NCI-H1105 (cell line): ENCODE results near the gene MTG2.

Source experiments
- DNase-seq: peaks from one replicate; lab custom pipeline; 2025; lab: John Stamatoyannopoulos, UW

MTG2 gene

DNA sequence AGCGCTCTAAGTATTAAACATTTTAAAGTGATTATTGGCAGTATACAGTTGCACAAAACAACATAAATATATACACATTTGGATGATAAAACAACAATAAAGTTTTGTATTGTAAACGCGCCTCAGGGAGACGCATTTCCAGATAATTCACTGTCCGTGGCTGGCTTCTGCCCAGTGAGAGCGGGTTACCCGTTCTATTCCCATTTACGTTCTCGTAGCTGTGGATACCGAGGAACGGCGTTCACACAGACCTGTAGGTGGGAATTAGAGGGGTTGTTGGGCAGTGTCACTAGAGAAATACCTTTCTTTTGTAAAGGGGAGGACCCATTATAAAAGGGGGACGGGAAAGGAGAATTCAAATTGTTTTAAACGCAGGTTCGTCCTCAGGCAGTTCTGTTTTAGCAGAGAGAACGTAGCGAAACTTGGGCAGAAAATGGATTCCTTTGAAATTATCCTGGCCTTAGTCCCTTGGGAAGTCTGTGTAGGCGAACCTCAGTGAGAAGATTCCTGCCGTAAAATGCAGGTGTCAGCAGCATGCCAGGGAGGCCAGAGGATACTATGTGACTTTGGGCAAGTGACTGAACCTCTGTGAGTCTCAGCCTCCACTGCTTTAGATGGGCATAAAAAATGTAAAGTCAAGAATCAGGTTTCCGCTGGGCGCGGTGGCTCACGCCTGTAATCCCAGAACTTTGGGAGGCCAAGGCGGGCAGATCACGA lies 756 bp downstream of the MTG2 start:
- DNase-seq = no peak

DNA sequence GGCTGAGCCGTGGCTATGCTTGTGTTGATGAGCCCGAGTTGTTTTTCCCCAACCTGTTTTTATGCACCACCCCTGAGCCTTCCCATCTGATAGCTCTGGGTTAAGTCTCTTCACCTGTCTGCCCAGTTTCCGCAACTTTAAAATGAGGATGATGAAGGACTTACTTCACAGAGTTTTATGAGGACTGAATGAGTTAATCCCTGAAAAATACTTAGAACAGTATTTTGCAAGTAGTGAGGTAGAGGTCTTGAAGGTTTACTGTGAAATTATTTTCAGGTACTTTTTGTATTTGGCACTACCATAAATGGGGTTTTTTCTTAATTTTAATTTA lies 3.2 kb downstream of the MTG2 start:
- DNase-seq = no peak

DNA sequence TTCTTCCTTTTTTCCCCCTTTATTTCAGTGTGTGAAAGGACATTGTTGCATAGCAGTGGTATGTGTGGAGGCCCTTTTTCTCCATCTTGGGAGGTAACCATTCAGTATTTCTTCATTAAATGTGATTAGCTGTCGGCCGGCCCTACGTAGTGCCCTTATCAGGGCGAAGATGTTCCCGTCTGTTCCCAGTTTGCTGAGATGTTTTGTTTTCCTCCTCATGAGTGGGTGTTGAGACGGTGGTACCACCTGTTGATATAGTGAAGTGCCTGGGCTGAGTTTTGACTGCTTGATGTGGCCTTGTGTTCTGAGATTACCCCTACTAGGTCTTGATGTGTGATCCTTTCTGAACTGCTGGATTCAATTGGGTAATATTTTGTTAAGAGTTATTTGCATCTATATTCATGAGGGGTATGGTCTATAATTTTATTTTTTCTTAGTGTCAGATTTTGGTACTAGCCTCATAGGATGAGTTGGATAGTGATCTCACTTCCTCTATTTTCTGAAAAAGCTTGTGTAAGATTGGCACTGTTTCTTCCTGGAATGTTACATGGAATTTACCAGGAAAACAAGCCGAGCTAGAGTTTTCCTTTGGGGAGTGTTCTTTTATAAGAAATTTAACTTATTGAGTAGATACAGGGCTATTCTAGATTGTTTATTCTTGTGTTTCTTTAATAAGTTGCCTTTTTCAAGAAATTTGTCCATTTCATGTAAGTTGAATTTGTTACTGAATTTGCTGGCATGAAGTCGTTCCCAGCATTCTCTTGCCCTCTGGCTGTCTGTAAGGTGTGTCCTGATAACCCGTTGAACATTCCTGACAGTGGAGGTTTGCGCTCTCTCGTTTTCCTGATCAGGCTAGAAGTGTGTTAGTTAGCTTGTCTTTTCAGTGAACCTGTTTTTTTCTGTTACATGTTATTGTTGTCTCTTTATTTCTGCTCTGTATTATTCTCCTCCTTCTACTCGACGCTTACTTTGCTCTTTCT lies 4.3 kb downstream of the MTG2 start:
- DNase-seq = no peak

DNA sequence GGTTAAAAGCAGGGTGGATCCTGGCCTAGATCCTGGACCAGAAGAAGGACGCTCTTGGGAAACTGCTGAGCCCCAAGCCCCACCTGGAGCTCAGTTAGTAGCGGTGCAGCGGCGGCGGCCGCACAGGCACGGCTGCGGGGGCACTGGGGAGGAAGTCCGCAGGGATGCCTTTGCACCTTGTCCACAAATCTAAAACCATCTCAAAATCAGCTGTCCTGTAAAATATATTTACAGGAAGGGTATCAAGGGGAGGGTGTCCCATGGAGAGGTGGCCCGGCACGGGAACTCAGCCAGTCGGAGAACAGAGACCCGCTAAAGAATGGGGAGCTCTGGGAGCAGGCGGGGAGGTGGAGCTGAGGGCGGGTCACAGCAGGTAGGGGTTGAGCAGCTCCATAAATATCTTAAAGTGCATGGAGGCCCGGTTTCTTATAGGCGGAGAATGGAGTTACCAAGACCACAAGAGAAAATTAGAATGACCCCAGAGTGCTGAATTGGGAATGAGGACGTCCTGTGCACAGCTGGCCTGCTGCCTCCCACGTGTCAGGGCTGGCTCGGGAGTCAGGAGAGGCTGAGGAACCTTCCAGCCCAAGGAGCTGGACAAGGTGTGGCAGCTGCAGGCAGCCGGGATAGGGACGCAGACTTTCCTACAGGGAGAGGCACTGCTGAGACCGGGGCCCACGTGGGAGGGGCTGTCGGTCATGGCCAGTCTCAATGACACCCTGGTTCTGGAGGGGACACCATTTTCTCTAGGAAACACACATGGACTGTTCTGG lies 8.0 kb downstream of the MTG2 start:
- no peak for DNase-seq

DNA sequence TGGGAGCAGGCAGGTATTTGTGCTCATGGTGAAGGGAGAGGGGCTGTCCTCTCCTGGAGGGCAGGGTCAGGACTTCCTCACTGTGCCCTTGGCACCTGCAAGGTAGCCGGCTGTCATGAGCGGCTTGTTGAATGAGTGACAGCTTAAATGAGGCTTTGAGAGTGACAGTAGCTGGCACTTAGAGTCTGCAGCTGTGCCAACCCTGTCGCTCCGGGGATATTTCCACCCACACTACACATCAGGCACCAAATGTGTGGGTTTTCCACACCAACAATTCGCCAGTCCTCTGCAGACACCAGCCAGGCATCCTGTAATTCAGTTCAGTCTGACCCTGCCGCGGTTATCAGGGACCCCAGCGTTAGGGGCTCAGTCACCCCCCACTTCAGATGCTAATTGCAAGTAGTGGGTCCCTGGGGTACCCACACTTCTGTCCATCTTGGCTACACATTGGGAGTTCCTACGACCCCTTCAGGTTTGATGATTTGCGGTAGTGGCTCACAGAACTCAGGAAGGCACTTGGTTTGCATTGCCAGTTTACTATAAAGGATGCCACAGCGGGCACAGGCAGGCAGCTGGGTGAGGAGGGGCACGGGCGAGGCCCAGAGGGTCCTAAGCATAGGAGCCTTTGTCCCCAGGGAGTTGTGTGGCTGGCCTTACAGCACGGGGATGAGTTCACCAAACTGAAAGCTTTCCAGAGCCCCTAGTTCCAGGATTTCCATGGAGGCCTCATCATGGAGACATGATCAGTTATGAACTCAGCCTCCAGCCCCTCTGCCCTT lies 9.1 kb downstream of the MTG2 start:
- no peak for DNase-seq

DNA sequence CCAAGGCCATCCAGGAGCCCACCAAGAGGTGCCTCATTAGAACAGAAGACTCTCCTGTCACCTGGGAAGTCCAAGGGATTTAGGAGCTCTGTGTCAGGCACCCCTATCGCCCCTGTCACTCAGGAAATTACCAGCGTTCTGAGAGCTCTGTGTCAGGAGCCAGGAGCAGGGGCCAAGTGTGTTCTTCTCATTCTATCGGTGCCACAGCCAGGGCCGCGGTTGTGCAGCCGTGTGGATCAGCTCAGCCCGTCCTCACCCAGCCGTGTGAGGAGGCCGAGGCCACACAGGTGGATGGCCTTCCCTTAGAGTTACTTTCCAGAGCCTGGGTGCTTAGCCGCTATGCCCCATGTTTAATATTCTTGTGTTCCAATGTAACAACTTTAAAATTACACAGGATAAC lies 9.8 kb downstream of the MTG2 start:
- DNase-seq = no peak

DNA sequence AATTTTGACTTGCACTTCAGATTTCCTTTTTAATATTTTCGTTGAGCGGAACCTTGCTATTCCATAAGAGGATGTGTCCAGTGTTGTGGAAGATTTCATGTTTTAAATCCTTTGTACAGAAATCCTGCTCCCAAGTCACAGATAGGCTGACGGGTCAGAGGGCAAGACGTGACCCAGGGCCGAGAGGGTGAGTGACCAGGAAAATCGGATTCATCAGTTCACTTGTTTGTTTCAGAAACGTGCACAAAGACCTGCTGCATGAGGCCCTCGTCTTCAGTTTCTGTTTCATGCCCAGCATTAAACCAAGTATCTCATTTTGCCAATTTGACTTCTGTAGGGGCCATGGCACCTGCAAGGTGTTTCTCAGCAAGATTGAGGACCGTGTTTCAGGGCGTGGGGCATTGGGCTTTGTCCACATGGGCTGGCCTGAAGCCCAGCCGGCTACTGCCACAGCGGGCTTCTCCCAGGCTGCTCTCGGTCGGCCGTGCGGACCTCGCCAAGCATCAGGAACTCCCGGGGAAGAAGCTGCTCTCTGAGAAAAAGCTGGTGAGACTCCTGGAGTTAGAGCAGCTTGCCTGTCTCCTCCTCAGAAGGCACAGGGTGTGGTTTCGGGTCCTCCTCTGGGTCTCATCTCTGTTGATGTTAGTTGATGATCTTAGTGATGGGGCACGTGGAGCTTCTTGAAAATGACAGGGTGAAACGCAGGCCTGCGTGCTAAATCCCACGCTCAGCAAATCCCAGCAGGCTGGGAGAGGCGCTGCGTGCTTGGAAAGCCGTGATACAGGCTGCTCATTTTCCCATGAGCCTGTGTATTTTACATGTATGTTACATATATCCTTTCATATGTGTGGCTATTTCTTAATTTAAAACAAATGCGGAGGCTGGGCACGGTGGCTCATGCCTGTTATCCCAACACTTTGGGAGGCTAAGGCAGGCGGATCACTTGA lies 10.5 kb downstream of the MTG2 start:
- no peak for DNase-seq

DNA sequence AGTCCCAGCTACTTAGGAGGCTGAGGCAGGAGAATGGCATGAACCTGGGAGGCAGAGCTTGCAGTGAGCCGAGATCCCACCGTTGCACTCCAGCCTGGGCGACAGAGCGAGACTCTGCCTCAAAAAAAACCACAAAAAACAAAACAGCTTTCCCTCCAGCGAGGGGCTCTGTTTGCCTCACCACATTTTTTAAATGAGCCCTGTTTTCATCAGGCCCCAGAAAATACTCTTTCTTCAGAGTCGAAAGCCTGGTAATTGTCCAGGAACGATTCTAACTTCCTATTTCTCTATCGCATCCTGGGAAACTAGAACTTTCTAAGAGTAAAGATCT lies 12.2 kb downstream of the MTG2 start:
- no peak for DNase-seq

DNA sequence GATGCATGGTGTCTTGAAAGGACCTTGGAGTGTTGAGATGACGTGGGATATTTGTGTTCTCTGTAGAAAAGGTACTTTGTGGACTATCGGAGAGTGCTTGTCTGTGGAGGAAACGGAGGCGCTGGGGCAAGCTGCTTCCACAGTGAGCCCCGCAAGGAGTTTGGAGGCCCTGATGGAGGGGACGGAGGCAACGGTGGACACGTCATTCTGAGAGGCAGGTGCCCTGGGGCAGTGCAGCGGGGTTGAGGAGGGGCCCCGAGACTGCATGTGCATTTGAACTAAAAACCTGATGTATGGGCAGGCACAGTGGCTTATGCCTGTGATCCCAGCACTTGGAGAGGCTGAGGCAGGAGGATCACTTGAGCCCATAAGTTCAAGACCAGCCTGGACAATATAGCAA lies 12.9 kb downstream of the MTG2 start:
- DNase-seq = no peak

DNA sequence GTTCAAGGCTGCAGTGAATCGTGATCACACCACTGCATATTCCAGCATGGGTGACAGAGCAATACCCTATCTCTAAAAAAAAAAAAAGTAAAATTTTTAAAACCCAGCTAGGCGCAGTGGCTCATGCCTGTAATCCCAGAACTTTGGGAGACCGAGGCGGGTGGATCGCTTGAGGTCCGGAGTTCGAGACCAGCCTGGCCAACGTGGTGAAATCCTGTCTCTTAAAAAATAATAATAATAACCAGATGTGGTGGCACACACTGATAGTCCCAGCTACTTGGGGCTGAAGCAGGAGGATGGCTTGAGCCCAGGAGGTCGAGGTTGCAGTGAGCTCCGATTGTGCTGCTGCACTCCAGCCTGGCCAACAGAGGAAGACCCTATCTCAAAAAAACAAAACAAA lies 13.5 kb downstream of the MTG2 start:
- DNase-seq = no peak

DNA sequence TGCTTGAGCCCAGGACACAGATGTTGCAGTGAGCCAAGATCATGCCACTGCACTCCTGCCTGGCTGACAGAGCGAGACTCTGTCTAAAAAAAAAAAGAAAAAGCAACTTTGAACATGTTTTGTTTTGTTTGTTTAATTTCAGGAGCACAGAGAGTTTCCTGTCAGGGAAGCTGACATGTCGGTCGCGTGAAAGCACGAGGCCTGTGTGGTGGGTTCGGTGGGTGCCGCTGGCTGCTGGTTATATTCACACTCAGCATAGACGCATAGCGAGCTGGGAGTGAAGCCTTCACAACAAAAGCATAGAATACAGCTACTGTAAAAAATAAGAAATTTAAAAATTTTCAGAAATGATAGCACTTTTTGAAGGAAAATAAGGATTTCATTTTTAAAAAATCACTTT lies 14.5 kb downstream of the MTG2 start:
- DNase-seq = no peak

DNA sequence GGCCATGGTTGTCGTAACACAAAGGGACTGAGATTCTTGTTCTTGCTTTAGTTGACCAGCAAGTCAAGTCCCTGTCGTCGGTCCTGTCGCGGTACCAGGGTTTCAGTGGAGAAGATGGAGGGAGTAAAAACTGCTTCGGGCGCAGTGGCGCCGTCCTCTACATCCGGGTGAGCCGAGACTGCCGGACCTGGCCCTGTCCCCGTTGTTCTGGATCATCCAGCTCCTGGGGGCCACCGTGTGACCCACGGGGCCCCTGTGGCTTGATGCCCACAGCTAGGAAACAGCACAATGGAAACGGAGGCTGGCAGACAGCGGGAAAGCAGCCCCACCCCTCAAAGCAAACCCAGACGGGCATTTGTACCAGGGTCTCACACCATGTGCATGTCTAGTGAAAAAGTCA lies 15.0 kb downstream of the MTG2 start:
- no peak for DNase-seq

DNA sequence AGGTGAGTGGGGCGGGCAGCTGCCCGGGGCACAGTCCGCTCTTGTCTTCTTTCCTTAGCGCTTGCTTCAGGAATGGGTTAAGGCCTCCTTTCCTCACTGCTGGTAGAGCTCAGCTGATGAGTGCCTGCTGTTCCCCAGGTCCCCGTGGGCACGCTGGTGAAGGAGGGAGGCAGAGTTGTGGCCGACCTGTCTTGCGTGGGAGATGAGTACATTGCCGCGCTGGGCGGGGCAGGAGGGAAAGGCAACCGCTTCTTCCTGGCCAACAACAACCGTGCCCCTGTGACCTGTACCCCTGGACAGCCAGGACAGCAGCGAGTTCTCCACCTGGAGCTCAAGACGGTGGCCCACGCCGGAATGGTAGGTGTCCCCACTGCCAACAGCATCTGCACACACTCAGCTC lies 15.7 kb downstream of the MTG2 start:
- DNase-seq = no peak

DNA sequence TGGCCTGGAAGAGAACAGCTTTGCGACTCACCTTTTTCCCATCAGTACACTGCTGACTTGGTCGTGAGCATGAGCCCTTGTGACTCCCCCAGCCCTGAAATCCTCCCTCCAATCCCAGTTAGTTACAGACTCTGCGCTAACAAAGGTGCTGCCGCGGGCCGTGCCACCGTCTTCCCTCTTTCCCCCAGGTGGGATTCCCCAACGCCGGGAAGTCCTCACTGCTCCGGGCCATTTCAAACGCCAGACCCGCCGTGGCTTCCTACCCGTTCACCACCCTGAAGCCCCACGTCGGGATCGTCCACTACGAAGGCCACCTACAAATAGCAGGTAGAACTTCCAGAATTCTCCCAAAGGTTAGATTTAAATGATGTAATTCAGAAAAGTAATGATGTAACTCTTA lies 16.1 kb downstream of the MTG2 start:
- DNase-seq = no peak

DNA sequence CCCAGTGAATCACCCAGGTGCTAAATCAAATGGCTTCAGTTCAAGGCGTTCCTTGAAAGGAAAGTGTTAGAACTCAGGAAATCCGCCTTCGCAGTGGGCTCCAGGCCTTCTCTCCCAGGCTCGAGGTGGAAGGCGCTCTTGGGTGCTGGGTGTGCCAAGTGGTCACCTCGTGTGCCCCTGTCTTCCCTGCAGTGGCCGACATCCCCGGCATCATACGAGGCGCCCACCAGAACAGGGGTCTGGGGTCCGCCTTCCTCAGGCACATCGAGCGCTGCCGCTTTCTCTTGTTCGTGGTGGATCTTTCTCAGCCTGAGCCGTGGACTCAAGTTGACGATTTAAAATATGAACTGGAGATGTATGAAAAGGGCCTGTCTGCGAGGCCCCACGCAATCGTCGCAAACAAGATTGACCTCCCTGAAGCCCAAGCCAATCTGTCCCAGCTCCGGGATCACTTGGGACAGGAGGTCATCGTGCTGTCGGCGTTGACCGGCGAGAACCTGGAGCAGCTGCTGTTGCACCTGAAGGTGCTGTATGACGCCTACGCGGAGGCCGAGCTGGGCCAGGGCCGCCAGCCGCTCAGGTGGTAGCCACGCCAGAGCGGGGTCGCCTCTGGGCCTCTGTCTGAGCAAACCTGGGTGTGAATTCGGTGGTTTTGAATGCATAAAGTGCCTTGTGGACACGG lies 17.8 kb downstream of the MTG2 start:
- no peak for DNase-seq

DNA sequence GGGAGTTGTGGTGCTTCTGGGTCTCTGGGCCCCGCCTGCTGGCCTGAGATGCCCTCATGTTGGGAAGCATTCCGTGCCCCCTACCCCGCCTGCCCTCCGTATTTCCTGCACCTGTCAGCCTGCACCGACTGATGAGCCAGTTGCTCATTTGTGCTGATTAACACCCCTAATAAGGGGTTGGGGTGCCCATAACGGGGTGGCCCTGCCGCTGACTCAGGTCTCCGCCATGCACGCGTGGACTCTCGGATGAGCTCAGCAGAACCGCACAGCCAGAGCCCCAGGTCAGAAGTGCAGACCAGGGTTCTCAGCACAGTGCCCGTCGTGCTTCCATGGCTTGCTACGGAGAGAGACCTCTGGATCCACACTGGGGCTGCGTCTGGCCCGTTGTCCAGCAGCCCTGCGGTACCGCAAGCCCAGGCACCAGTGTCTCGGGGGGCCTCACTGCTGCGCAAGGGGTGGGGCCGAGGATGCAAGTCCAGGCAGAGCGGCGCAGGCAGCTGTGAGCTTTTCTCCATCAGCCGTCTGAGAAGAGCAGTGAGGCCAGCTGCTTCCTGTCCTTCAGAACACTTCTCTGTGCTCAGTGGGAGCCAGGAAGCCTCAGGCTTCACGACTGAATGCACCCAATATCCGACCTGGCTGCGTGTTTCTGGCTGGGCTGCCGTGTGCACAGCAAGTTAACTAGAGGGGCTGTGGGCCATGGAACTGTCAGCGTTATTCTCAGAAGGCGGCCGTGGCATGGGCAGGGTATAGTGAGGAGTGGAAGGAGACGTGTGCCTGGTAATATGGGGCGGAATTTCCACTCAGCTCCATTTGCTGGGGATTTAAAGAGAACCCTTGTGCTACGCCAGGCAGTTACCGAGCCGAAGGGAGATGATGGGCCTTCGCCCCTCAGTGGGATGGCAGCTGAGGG lies 18.6 kb downstream of the MTG2 start:
- no peak for DNase-seq

DNA sequence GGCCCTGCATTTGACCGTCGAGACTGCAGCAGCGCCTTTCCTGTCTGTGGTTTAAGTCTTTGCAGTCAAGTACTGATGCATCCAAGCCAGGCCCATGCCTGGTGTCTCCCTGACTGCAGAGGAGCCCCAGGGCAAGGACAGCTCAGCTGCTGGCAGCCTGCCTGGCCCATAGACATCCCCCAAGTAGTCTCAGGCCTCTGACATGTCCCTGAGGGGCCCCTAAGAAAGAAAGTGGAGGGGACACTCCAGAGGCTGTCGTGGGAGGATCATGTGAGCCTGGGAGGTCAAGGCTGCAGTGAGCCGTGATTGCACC lies 19.2 kb downstream of the MTG2 start:
- no peak for DNase-seq

DNA sequence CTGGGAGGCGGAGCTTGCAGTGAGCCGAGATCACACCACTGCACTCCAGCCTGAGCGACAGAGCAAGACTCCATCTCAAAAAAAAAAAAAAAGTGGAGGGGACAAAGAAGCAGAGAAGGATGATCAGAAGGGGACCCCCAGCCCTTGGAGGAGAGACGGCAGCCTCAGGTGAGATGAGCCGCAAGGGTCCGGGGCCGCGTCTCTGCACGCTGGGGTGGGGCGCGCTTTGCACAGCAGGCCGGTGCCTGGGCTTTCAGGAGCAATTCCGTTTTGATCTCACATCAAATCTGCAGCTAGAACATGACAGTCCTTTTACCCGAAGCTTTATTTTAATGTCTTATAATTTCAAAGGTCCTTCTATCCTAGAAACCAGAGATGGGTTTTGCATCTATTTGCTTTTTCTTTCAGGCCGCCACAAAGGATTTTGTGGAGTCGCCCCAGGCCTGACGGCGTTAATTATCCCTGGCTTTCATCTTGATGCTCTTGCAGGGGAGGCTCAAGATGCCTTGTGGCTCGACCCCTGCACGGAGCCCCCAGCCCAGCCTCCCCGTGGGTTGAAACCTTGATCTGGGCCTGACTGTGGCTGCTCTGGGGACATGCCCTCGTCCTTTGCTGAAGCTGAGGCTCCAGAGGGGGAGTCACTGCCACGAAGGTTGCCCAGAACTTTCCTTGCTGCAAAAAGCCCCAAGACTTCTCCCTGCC lies 20.0 kb downstream of the MTG2 start:
- DNase-seq = no peak
